HG03097 (cell line): ENCODE results near the gene C19orf85.
"Not testable (repeated sequence)": the region's sequence is repeated elsewhere in the genome, so short reads cannot be mapped to it uniquely, and the experiment has no call there.

Experiments
- ATAC-seq: cut with Tn5 transposase; IDR thresholded peaks from one replicate; pipeline ENCODE4 v1.9.1; 2021; ENCODE audit not compliant: unreplicated experiment, low FRiP score

The C19orf85 gene

DNA sequence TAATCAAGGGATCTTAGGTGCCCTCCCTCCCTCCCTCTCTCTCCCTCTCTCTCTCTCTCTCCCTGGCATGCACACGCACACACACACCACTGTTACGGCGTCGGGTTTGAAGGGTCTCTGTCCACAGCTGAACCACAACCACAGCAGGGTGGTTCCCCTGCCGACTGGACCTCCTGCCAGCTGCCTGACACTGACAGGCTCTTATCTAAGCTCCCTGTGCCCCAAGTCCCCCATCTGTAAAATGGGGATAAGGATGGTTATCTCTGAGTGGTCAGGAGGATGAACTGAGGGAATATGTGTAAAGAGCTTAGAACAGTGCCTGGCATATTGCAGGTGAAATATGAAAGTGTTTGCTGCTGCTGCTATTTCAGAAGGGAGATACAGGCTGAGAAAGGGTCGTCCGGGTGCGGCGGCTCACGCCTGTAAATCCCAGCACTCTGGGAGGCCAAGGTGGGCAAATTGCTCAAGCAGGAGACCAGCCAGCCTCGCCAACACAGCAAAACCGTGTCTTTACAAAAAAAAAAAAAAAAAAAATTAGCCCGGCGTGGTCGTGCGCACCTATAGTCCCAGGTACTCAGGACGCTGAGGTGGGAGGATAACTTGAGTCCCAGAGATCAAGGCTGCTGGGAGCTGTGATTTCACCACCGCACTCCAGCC, 20.6 kb downstream of the C19orf85 start:
- no peak for ATAC-seq

DNA sequence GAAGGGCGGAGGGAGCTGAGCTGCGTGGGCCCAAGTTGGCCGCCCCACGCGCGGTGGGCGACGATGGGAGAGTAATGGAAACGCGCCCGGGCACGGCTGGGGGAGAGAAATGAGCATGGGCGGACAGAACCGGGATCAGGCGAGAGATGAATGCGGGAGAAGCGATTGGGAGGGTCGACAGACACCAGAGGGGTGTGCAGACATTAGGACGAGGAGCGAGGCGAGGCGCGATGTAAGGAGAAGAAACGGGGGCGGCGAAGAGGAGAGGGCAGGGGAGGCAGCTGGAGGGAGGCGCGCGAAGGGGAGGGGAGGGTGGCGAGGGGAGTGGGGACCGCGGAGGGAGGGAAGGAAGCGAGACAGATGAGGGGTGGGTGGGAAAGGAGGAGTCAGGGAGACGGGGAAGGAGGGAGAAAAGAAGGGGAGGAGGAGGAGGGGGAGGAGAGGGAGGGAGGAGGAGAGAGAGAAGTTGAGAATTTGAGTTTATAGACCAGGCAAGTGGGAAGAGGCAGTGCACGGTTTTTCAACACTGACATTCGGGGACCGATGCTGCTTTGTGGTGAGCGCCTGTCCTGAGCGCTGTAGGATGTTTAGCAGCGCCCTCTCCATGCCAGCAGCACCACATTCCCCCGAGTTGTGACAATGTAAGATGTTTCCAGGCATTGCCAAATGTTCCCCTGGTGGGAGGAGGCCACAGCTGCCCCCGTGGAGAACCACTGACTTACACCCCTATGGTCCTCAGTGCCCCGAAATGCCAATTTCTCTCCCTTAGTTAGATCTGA, 21.3 kb downstream of the C19orf85 start, which contains the start of gene SHISA7:
Gene SHISA7, minus strand, starts transcription at position 256 of the 779 bp plus-strand sequence. CDS start 437 bp downstream, outside the sequence.
- ATAC-seq, result no peak

DNA sequence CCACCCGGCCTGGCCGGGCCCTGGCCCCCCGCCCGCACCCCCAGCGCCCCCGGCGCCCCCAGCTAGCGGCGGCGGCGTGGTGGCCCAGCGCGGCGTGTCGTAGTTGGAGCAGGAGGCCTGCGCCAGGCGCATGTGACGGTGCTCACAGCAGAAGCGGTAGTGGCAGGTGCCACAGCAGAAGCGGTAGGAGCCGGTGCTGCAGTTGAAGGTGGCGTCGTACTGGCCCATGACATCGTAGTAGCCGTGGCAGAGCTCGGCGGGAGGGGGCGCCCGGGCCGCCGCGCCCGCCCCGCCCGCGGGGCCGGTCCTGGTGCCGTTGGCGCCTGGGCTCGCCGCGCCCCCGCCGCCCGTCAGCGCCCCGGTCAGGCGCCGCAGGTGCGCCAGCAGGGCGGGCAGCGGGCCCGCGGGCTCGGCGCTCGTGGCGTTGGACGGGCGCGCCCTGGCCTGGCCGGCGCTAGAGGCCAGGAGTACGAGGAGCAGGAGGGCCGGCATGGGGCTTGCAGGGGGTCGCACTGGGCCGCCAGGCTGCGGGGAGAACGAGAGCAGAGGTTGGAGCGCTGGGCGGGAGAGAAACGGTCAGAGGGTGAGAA, 22.1 kb downstream of the C19orf85 start:
- ATAC-seq, result no peak

DNA sequence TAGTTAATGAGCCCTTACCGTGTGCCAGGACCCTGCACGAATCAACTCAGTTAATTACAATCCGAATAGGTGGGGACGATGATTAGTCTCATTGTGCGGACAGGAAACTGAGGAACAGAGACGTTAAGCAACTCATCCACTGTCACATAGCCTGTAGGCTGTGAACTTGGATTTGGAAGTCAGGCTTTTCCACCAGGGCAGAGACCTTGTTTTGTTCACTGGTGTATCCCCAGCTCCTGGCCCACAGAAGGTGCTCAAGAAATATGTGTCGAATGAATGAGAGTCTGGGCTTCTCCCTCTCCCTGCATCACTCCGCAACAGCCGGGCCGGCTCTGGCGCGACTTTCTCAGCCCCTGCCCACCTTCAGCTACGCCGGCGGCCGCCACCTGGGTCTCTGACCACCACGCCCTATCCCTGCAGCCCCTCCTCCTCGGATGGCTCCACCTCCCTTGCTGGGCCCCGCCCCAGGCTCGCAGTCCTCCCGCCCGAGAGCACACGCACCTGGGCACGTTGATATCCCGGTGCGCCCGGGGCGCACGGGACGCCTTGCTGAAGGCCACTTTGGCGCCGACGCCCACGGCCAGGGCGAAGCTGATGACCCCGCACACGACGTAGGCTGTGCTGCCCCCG, 22.7 kb downstream of the C19orf85 start:
- ATAC-seq, result no peak

DNA sequence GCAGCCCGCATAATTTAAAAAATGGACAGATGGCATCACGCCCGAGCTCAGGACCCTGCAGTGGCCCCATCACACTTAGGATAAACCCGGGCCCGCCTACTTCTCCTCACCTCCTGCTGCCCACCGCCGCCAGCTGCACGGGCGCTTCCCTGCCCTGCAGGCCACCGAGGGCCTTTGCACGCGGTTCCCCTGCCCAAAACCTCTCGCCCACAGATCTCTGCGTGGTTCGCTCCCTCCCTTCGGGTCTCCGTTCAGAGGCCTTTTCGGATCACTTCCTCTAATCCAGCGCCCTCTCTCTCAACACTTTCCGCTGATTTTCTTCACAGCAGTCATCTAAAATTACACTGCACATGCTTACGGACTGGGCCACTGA, 23.2 kb downstream of the C19orf85 start:
- no peak for ATAC-seq

DNA sequence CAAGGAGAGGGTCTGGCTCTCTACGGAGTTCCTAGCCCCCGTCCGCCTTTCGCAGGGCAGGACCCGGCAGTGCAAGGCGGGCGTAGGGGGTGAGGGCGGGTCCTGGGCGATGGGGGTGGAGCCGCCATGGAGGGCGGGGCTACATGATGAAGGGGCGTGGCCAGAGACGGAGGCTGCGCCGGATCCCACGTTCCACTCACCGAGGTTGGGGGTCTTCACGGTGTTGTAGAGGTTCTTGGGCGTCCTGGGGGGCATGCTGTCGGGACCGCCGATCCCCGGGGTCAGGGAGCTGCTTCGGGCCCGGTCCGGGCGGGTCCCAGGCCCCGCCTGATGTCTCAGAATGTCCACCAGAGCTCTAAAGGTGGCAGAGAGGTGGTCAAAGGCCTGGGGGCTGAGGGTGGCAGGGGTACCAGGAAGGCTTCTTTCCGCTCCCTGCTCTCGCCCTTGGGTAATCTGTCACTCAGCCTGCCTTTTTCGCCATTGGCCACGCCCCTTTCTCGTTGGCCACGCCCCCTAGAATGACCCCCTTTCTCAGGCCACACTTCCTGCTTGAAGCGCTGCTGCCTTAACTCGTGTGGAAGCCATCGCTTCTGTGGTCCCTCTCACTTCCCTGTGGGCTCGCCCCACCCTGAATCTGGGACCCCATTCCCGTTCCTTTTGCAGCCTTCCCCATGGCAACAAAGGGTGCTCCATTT, 24.0 kb downstream of the C19orf85 start:
- no peak for ATAC-seq

DNA sequence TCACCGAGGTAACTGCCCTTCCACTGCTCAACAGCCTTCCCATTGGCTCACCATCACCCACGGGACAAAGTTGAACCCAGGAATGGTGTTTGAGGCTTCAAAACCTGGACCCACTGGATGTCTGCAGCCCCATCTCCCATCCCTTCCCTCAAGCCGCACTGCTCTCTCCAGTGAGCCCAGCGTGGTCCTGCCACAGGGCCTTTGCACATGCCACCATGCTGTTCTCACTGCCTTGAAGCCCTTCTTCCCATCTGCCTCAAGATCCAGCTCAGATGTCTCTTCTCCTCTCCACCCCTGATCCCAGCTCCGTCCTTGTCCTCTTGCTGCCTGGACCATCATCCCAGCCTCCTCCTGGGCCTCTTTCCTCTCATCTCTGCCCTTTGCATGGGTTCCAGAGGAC, 25.5 kb downstream of the C19orf85 start:
- ATAC-seq, result no peak

DNA sequence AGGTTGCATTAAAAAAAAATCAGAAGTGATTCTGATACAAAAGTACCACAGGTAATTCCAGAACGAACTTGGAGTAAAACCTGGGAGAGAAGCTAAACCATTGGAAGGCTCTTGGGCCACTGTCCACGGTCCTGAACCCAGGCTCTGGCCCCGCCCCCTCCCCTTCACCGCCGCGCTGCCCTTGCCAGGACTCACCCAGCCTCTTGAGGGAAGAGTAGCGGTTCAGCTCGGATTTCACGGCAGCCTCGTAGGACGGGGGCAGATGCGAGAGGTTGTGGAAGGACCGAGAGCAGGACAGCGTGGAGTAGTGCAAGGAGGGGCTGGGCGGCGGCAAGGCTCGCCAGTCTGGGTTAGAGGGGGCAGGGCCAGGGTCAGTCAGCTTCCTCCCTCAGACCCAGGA, 27.1 kb downstream of the C19orf85 start:
- ATAC-seq, result no peak

DNA sequence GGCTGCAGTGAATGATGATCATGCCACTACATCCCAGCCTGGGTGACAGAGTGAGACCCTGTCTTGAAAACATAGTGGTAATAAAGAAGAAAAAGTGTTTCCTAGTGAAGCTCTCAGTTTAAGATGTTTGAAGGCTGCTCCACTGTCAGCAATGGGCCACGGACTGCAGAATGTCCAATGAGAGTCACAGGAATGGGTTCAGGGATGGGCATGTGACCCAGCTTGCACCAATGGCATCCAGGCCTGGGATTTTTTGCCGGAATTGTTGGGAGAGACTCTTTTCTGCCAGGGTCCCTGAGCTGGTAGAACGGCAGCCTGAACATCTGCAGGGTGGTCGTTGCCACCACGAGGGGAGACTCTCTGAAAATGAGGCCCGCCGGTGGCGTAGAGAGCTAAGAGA, 27.7 kb downstream of the C19orf85 start:
- ATAC-seq, result no peak

DNA sequence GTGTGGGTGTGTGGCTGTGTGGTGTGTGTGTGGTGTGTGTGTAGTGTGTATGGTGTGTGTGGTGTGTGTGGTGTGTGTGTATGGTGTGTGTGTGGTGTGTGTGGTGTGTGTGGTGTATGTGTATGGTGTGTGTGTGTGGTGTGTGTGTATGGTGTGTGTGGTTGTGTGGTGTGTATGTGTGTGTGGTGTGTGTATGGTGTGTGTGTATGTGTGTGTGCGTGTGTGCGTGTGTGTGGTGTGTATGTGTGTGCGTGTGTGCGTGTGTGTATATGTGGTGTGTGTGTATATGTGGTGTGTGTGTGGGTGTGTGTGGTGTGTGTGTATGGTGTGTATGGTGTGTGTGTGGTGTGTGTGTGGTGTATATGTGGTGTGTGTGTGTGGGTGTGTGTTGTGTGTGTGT, 29.5 kb downstream of the C19orf85 start:
- no peak for ATAC-seq

DNA sequence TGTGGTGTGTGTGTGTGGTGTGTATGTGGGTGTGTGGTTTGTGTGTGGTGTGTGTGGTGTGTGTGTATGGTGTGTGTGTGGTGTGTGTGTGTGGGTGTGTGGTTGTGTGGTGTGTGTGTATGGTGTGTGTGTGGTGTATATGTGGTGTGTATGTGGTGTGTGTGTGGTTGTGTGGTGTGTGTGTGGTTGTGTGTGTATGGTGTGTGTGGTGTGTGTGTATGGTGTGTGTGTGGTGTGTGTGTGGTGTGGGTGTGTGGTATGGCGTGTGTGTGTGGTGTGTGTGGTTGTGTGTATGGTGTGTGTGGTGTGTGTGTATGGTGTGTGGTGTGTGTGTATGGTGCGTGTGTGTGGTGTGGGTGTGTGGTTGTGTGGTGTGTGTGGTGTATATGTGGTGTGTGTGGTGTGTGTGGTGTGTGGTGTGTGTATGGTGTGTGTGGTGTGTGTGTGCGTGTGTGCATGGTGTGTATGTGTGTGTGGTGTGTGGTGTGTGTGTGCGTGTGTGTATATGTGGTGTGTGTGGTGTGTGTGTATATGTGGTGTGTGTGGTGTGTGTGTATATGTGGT, 30.1 kb downstream of the C19orf85 start:
- ATAC-seq, result no peak

DNA sequence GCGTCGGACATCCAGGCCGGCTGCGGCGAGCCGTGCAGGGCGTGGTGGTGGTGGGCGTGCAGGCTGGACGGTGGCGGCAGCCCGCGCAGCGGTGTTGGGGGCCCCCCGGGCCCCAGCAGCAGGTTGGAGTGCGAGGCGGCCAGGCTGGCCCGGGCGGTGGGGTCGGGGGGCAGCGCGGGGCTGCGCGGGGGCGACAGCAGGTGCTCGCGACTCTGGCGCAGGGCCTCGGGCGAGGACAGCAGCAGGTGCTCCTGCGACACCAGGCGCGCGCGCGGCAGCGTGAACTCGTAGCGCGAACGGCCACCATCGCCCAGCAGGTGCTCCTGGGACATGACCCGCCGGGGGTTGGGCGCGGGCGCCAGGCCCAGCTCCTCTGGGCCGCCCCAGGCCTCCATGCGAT, 31.3 kb downstream of the C19orf85 start:
- no peak for ATAC-seq

DNA sequence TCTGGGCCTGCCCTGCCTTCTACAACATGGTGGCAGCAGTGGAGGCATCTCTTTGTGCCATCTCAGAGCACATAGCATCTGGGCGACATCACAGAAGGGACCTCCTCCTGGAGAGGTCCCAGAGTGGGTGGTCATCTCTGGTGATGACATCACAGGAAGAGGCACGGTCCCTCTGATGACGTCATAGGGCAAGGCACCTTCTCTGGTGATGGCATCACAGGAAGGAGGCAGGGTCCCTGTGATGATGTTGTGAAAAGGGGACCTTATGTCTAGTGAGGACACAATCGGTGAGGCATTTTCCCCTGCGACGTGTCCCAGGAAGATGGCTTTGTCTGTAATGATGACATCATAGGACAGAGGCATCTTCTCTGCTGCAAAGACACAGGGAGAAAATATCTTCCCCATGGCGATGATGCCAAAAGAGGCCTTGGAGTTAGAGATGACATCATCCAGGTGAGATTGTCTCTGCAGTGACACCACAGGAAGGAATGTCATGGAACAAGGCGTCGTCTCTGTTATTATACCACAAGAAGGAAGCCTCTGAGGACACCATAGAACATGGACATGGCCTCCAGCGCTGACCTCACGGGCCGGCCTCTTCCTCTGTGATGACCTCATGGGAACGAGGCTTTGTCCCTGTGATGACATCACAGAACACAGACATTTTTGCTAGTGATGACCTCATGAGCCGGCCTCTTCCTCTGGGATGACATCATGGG, 32.2 kb downstream of the C19orf85 start:
- ATAC-seq, result no peak

DNA sequence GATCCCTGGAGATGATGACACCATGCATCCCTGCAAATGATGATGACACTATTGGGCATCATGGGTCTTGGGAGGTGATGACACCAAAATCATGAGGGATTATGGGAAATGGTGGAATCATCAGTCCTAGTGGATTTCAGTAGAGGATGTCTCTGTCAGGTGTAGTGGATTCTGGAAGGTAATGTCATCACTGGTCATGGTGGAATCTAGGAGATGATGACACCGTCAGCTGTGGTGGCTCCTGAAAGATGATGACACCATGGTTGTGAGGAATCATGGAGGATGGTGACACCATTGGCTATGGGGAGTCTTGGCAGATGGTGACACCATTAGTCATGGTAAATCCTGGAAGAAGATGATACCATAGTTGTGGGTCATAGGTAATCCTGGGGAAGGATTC, 33.4 kb downstream of the C19orf85 start:
- ATAC-seq, result no peak

DNA sequence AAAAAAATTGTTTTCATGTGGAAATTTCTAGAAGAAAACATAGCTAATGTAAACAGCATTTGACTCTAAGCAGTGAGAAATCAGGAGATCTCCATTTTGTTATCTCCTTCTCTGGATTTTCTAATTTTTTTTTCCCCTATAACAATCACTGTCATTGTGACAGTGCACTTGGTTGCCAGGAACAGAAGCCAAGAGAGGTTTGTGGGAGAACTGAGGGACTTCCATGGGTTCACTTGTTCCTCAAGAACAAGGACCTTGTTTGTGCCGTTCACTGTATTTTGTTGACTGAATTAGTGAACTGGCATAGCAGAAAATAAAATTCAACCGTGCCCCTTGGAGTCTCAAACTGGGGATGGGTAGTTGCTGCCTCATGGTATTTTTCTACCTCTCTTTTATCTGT, 38.5 kb downstream of the C19orf85 start:
- no peak for ATAC-seq

DNA sequence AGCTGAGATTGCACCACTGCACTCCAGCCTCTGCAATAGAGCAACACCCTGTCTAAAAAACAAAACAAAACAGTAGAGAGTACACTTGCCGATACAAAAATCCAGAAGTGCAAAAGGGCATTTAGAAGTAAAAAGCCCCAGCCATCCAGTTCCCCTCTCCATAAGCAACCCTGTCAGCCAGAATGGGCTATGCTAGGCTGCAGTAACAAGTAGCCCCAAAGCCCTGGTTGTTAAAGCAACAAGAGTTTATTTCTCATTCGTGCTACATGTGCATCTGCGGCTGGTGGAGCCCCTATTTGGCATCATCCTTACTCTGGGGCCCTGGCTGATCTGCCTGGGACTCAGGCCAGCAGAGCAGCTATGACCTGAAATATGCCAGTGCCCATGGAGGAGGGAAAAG, 40.0 kb downstream of the C19orf85 start:
- no peak for ATAC-seq

DNA sequence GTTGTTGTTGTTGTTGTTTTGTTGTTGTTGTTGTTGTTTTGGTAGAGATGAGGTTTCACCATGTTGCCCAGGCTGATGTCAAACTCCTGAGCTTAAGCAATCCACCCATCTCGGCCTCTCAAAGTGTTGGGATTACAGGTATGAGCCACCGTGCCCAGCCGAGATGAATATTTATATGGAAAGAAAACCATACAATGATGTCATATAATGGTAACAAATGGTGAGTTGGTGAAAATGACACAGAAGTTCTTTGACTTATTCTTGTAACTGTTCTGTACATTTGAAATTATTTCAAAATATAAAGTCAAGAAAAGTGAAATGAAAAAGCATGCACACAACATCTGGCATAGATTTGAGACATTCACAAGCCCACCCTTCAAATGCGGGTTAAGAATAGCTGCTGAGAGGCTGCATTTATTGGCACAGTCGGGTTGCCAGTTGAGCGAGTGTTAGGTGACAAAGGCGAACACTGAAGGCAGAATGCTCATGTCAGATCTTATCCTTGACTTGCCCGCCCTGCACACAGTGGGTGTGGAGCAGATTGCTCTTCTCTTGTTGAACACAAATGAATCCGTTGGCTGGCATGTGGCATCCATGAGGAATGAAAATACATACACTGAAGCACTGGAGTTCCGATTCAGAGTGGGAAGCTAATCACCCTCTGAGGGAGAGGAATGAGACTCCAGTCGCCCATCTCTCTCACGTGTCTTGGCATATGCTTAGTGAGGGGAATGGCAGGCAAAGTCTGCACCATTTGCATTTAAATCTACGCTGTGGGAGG, 41.1 kb downstream of the C19orf85 start:
- no peak for ATAC-seq

DNA sequence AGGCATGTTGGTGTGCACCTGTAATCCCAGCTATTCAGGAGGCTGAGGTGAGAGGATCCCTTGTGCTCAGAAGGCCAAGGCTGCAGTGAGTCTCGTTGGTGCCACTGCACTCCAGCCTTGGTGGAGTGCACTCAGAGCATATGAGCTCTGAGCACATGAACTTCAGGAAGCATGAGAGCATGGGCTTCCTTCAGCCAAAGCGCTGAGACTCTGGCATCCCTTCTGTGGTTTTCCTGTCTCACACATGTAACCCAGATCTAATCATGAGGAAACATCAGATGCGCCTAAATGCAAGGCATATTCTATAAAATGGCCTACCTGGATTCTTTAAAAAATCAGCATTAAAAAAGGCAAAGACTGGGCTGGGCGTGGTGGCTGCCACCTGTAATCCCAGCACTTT, 43.3 kb downstream of the C19orf85 start:
- ATAC-seq, result not testable (repeated sequence)

DNA sequence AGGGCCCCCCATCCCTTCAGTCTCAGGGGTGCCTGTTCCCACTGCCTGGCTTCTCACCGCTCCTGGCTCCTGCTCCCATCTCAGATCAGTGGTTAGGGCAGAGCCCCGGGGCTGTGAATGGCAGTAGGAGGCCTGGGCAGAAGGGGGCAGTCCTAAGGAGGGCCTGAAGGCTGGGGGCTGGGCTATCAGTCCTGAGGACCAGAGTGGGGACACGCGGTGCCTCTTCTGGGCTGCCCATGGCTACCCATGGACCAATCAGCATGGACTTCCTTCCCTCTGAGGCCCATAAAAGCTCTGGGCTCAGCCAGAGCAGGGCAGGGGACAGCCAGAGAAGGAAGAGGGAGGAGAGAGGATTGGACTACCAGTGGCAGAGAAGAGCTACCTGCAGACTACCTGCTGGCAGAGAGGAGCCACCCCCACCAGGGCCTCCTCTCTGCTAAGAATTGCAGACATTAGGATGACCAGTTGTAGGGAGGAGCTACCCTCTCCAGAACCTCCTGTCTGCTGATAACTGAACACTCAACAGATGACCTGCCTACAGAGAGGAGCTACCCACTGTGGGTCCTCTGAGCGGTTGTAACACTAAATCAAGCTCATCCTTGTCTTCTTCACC, 44.8 kb downstream of the C19orf85 start:
- ATAC-seq, result no peak
